A673 (cell line): ENCODE results near the gene POLR2B.

Experiments used
- CTCF ChIP-seq: fragments of 300-800, 200-600 bp; sonication (generic); conservative IDR thresholded peaks from 2 replicates; pipeline ENCODE4 v1.5.1; 2017; ENCODE audit warnings: low read depth, mild to moderate bottlenecking, antibody characterized with exemption, low read length, moderate library complexity, mixed read lengths
- EZH2 ChIP-seq: fragments of 200-600 bp; sonication (generic); IDR thresholded peaks from 2 replicates; pipeline ENCODE4 v1.6.1; 2017; ENCODE audit warnings: borderline replicate concordance, low read depth, mild to moderate bottlenecking, mixed read lengths, antibody characterized with exemption, low read length; ENCODE audit not compliant: poor library complexity, severe bottlenecking

- TF ChIP-seq CTCF (no peak), EZH2 (no peak)
Measured at GRCh38 chr4:56979421-56980072, 851 bp downstream of the POLR2B start.
